GM10266 (cell line): ENCODE results near the gene JMJD6.
"Not testable (repeated sequence)": the region's sequence is repeated elsewhere in the genome, so short reads cannot be mapped to it uniquely, and the experiment has no call there.

Source experiments
- DNase-seq: peaks from one replicate; pipeline ENCODE4 v3.0.0; 2012; ENCODE audit errors: extremely low spot score
- CTCF ChIP-seq: IDR thresholded peaks from 2 replicates; pipeline ENCODE4 v1.5.1; 2012; ENCODE audit warnings: mild to moderate bottlenecking, low read depth; ENCODE audit not compliant: control insufficient read depth, insufficient read depth; ENCODE audit errors: missing control alignments

The JMJD6 gene

DNA sequence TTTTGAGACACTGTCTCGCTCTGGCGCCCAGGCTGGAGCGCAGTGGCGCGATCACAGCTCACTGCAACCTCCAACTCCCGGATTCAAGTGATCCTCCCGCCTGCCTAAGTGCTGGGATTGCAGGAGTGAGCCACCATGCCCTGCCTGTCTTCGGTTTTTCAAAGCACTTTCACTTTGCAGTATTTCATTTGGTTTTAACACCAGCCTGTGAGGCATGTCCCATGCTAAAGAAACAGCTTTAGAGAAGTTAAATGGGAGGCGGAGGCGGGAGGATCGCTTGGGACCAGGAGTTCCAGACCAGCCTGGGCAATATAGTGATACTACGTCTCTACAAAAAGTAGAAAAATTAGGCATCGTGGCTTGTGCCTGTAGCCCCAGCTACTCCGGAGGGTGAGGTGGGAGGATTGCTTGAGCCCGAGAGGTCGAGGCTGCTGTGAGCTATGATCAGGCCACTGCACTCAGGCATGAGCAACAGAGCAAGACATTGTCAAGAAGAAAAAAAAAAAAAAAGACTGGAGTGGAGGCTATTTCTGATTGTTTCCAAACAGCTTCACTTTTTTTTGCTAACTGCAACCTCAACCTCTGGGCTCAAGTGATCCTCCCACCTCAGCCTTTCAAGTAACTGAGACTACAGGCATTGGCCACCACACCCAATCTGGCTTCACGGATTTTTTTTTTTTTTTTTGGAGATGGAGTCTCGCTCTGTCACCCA, 1.5 kb upstream of the JMJD6 start:
- TF ChIP-seq CTCF: no peak
- no peak for DNase-seq

DNA sequence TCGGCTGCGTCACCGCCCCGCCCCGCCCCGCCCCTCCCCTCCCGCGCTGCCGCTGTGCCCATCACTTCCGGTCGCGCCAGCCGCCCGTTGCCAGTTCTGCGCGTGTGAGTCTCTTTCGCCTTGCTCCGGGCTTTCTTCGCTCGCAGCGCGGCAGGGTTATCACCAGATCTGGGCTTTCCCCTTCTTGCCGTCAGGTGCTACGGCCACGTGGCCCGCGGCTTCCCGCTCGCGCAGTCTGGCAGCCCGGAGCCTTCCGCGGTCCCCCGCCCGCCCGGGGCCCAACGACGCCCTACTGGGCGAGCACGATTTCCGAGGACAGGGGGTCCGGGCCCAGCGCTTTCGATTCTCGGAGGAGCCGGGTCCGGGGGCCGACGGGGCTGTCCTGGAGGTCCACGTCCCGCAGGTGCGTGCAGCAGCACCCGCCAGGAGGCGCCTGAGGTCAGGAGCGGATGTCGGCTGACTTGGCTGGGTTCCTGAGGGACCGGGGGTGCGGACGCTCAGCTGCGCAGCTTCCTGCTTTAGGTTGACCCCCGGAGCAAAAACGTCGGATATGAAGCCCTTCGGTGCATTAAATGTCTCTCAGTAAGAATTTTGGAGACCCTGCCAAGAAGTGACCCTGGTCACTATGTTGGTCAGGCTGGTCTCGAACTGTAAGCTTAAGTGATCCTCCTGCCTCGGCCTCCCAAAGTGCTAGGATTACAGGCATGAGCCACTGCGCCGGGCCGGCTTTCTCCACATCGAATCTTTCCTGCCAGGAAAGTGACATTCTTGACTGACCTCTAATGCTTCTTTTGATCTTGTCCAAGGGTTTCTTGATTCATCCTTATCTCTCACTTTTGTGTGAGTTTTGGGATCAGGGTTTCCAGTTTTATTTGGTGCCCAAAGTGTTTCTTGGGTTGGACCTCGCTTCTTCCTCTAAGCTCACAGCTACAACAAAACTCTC, 641 bp upstream of the JMJD6 start, which contains the start of gene METTL23:
Gene METTL23 (plus strand): TSS at position 64 of the 943 bp plus-strand sequence. CDS start 2,872 bp downstream, outside the sequence.
- peak; percentile 83 for DNase-seq
- TF ChIP-seq CTCF: peak; percentile 82

GRCh38 chr17:76725580-76726230, 701 bp downstream of the JMJD6 start:
- TF ChIP-seq CTCF: no peak
- peak; percentile 76 for DNase-seq

DNA sequence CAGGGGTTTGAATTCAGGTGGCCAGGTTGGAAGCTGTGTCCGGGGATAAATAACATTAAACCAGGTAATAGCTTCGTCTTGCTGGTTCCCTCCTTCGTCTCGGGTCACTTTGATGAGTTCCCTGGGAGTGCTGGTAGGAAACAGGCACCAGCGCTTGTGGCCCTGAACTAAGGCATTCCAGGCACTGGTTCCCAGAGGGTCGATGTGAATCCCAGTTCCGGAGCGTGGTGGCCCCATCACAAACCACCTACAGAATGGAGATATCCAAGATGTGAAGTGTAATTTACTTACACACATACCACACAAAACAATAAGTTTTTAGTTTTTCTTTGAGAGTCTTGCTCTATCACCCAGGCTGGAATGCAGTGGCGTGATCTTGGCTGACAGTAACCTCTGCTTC, 2.6 kb downstream of the JMJD6 start:
- no peak for DNase-seq
- no peak for TF ChIP-seq CTCF

DNA sequence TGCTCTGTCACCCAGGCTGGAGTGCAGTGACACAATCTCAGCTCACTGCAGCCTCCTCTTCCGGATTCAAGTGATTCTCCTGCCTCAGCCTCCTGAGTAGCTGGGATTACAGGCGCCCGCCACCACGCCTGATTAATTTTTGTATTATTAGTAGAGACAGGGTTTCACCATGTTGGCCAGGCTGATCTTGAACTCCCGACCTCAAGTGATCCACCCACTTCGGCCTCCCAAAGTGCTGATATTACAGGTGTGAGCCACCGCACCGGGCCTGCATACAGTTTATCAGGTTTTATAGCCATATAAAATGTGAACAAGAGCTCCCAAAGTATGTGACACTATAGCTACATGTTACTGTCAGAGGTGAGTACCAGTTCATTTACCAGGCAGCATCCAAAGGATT, 3.4 kb downstream of the JMJD6 start:
- DNase-seq: not testable (repeated sequence)

DNA sequence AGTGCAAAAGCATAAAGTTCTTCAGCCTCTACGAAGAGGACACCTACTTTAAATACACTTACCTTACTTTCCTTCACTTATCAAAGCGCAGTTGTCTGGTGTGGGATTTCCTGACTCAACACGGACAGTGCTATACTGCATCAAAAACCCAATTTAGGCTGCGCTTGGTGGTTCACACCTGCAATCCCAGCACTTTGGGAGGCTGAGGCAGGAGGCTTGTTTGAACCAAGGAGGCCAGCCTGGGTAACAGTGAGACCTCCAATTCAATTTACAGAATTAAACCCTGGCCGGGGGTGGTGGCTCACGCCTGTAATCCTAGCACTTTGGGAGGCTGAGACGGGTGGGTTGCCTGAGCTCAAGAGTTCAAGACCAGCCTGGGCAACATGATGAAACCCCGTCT, 4.1 kb downstream of the JMJD6 start:
- no peak for DNase-seq
- TF ChIP-seq CTCF: no peak

- DNase-seq: no peak
- TF ChIP-seq CTCF: no peak
Measured at GRCh38 chr17:76721463-76721862, 4.9 kb downstream of the JMJD6 start.
